ENCODE results near the gene PUDP. TPM values are rescaled to one million over a fixed set of nuclear protein-coding genes. Genes with fewer than 3 reads are reported as not detected.

The PUDP gene
- total RNA-seq, 2 donors from 2014 or later = 26.4 to 39.0 TPM

DNA sequence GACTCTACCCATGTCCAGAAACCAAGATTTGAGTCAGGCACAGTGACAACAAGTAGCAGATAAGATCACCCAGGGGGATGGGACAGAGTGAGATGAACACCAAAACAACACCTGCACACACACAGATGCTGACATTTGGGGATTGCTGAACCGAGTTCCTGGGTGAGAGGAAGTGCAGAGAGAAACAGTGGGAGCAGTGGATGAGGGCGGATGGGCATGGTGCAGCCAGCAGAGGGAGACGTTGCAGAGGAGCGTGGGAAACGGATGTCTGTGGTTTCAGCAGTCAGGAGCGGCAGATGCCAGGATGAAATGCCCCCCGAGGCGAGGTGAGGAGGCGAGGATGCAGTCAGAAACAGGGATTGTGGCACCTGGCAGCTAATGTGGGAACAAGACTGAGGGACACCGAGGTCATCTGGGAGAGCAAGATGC lies 79.0 kb downstream of the PUDP start:
- H3K4me3 Mint-ChIP-seq = peak overlapping the region; percentile 43
- peaks cover 12 to 33% of the 10 kb centered on the region in 2 donors for H3K4me1 Mint-ChIP-seq (ENCODE audit: low read depth in 2 of 2)
- DNase-seq (ENCODE audit: low spot score) = no peak

DNA sequence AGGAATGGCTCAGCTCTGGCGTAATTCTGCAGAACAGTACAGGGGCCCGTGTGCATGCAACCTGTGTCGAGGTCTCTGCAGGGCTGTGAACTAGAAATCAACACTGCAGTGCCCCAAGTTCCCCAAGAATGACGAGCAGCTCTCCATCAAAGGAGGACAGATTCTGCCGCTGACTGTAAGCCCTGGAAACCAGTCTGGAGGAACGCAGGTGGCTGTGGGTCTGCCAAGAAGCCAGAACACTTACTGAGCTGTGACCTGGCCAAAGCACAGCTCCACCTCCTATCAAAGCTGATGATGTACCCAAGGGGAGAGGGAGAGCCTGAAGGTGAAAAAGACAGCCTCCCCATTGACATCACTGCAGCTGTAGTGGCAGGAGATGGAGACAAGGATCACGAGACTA lies 80.7 kb downstream of the PUDP start:
- no peak for ATAC-seq
- Mint-ChIP-seq H3K27me3 (no peaks in the 10 kb centered on the region), H3K27ac (no peak overlapping the region), H3K36me3 (no peaks in the 10 kb centered on the region), H3K4me3 (no peak overlapping the region), H3K4me1 (ENCODE audit: low read depth in 2 of 2) (peaks cover 15 to 37% of the 10 kb centered on the region in 2 donors), H3K9me3 (no peaks in the 10 kb centered on the region)
- DNase-seq (ENCODE audit: low spot score) = no peak

More for the DNA sequence above, 79.0 kb downstream of the PUDP start:
- Mint-ChIP-seq H3K36me3 (no peaks in the 10 kb centered on the region), H3K27ac (peak overlapping the region; percentile 9 to 43), H3K9me3 (no peaks in the 10 kb centered on the region), H3K27me3 (no peaks in the 10 kb centered on the region)
- ATAC-seq = peak in 1 of 2 donors; percentile 71

DNA sequence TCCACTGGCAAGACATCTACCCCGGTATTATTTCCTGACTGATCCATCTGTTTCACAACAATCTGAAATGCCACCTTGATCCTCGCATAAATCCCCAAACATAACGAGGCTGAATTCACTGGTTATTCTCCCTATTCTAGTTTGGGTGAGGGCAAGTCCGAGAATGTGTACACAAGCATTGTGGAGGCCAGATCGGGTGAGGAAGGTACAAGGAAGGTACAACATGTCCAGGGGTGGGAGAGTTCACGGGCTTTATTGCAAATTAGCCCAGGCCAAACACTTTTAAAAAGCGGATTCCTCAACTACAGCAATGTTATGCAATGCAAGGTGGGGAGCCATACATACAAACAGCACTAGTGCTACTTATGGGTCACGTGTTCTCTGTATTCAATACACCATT lies 82.5 kb downstream of the PUDP start:
- no peak for ATAC-seq
- H3K4me3 Mint-ChIP-seq = no peak overlapping the region
- H3K27me3 Mint-ChIP-seq = no peaks in the 10 kb centered on the region
- no peaks in the 10 kb centered on the region for H3K9me3 Mint-ChIP-seq
- no peaks in the 10 kb centered on the region for H3K36me3 Mint-ChIP-seq
- DNase-seq (ENCODE audit: low spot score) = no peak
- no peak overlapping the region for H3K27ac Mint-ChIP-seq
- H3K4me1 Mint-ChIP-seq (ENCODE audit: low read depth in 2 of 2) = peaks cover 18 to 36% of the 10 kb centered on the region in 2 donors

DNA sequence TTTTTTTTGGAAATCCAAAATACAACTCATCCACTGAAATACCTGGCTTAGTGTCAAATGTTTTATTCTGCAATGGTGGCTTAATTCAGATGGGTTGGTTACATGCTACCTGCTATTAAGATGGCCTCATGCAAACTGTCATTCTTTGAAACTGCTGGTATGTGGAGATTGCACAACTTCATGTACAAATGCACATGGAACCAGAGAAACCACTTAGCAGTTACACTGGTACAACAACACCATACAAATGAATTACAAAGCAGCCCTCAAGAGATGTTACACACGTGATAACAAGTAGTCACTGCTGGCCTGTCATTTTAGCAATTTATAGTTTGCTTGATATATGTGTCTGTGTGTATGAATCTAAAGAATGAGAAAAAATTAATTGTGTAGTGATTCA lies 85.0 kb downstream of the PUDP start:
- no peaks in the 10 kb centered on the region for H3K9me3 Mint-ChIP-seq
- DNase-seq (ENCODE audit: low spot score) (no peak), ATAC-seq (no peak)
- H3K36me3 Mint-ChIP-seq = no peaks in the 10 kb centered on the region
- no peaks in the 10 kb centered on the region for H3K27me3 Mint-ChIP-seq
- H3K27ac Mint-ChIP-seq = no peak overlapping the region
- no peak overlapping the region for H3K4me3 Mint-ChIP-seq
- H3K4me1 Mint-ChIP-seq (ENCODE audit: low read depth in 2 of 2) = peaks cover 17 to 26% of the 10 kb centered on the region in 2 donors

DNA sequence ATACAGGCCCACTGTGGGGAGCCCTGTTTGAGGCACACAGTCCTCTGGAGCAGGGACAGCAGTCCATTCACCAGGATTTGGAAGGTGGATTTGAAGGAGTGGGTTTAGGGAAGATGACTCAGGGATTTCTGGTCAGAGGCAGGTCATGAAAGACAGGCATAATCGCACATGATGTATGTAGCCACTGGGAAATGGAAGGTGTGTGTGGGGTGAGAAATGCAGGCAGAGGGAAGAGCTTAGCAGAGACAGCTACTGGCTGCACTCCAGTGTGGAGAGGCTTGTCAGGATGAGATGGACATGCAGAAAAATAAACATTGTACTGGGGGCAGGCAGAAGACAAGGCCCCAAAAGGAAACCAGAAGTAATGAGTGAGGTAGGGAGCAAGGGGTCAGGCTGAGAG lies 85.7 kb downstream of the PUDP start:
- Mint-ChIP-seq H3K4me1 (ENCODE audit: low read depth in 2 of 2) (peaks cover 17 to 30% of the 10 kb centered on the region in 2 donors), H3K27ac (no peak overlapping the region), H3K9me3 (no peaks in the 10 kb centered on the region), H3K27me3 (no peaks in the 10 kb centered on the region), H3K36me3 (no peaks in the 10 kb centered on the region), H3K4me3 (no peak overlapping the region)
- DNase-seq (ENCODE audit: low spot score) (no peak), ATAC-seq (no peak)

DNA sequence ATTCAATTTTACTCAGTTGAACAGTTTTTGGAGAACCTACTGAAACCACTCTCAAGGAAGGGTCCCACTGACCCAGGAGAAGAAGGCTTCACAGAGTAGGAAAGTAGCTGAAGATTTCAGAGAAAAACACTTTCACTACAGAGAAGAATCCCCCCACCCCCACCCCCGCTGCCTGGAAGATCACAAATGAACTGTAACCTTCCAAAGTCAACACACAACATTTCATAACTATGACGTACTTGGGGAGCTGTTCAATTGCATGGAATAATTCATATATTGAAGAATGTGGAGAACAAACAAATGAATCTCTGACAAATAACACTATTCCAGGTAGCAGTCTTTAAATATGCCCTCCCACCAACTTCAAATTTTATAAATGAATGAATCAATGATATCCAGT lies 86.5 kb downstream of the PUDP start:
- DNase-seq (ENCODE audit: low spot score) = no peak
- no peak for ATAC-seq
- Mint-ChIP-seq H3K27me3 (no peaks in the 10 kb centered on the region), H3K36me3 (no peaks in the 10 kb centered on the region), H3K4me3 (no peak overlapping the region), H3K27ac (no peak overlapping the region), H3K4me1 (ENCODE audit: low read depth in 2 of 2) (peaks cover 17 to 36% of the 10 kb centered on the region in 2 donors), H3K9me3 (no peaks in the 10 kb centered on the region)

DNA sequence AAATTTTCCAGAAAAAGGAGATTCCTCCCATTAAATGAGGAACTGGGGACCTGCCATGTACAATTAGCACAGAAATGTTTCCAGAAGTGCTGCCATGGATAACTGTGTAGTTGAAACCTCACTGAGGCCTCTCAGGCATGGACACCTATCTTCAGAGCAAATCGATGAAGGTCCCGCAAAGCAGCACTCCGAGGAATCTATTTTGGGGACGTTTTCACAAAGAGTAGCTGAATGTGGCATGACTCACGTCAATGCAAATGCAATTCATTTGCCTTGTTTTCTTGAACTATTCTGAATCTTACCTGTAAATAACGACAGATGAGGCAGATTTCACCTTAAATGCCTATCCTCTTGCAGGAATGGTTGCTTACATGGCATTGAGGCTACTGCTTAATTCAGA lies 87.5 kb downstream of the PUDP start:
- no peak overlapping the region for H3K27ac Mint-ChIP-seq
- DNase-seq (ENCODE audit: low spot score) = no peak
- no peak overlapping the region for H3K4me3 Mint-ChIP-seq
- peaks cover 17 to 37% of the 10 kb centered on the region in 2 donors for H3K4me1 Mint-ChIP-seq (ENCODE audit: low read depth in 2 of 2)
- no peaks in the 10 kb centered on the region for H3K9me3 Mint-ChIP-seq
- ATAC-seq = no peak
- no peaks in the 10 kb centered on the region for H3K36me3 Mint-ChIP-seq
- no peaks in the 10 kb centered on the region for H3K27me3 Mint-ChIP-seq

DNA sequence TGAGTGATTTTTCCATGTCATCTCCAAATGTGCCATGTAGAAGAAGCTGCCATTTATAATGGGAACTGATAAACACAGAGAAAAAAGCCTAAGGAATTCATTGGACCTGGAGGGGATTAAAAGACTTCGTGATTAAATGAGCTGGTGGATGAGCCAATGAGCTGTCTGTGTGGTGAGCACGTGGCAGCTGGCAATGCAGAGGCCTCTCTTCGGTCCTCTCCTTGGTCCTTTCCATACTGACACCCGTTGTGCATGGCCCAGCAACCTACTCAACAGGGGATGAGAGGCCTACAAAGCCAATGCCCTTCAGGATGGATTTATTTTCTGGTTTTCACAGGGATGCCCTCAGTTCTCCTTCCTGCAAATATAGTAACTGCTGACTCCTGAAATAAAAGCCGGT lies 88.1 kb downstream of the PUDP start:
- no peak for ATAC-seq

DNA sequence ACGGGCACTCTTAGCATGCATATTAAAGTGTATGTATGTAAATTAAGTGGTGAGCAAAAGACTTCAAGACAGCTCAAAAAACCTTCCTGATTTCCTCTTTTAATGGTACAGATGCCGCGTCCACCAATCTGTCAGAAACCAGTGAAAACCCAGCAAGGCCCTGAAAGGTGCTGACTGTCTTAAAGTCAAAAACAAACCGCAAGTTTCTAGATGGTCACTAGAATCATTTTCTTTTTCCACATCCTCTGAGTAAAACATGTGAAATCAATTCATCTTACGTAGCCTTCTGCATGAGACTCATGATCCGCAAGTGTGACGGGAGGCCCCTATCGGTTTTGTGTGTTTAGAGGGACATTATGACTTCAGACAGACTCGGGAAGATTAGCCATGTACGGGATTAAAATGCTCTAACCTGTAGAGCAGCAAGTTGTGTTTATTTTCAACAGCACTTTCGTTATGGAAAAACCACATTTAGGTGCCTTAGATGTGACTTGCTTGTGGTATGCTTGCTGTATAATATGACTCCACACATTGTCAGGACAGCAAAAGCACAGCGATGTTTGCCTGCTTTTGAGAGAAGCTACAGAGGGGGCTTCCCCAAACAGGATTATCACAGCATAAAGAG lies 88.6 kb downstream of the PUDP start:
- Mint-ChIP-seq H3K9me3 (no peaks in the 10 kb centered on the region), H3K4me3 (no peak overlapping the region), H3K36me3 (no peaks in the 10 kb centered on the region), H3K27me3 (no peaks in the 10 kb centered on the region), H3K27ac (peak overlapping the region; percentile 10 to 40), H3K4me1 (ENCODE audit: low read depth in 2 of 2) (peaks cover 17 to 37% of the 10 kb centered on the region in 2 donors)
- DNase-seq (ENCODE audit: low spot score) (no peak), ATAC-seq (peak; percentile 67 to 69)

More for the DNA sequence above, 88.1 kb downstream of the PUDP start:
- Mint-ChIP-seq H3K36me3 (no peaks in the 10 kb centered on the region), H3K27me3 (no peaks in the 10 kb centered on the region), H3K27ac (peak overlapping the region; percentile 10 to 40), H3K4me3 (no peak overlapping the region), H3K9me3 (no peaks in the 10 kb centered on the region), H3K4me1 (ENCODE audit: low read depth in 2 of 2) (peaks cover 17 to 37% of the 10 kb centered on the region in 2 donors)
- DNase-seq (ENCODE audit: low spot score) = no peak

DNA sequence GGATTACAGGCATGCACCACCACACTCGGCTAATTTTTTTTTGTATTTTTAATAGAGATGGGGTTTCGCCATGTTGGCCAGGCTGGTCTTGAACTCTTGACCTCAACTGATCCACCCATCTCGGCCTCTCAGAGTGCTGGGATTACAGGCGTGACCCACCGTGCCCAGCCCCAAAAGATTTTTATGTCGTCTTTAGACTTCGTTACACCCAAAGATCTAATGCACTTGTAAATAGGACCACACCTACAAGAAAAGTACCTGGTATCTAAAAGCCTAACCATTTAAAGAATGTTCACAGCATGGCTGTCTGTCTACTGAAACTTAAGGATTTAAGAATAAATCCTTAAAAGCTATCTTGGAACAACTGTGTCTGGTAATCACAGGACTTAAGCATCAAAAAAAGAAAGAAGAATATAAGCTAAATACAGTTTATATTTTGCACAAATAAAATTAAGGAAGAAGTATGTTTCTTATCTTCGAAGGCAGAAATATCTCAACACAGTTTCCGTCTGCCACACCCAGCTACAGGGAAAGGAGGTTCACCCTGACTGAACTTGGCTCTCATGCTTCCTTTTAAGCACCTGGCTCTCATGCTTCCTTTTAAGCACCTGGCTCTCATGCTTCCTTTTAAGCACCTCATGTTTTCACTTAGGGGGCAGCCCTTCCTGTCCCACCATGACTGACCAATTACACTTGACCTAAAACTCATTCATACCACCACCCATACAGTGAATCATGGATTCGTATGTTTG lies 92.4 kb downstream of the PUDP start:
- Mint-ChIP-seq H3K4me3 (no peak overlapping the region), H3K36me3 (no peaks in the 10 kb centered on the region), H3K4me1 (ENCODE audit: low read depth in 2 of 2) (peaks cover 10 to 27% of the 10 kb centered on the region in 2 donors), H3K9me3 (no peaks in the 10 kb centered on the region), H3K27ac (no peak overlapping the region), H3K27me3 (no peaks in the 10 kb centered on the region)
- DNase-seq (ENCODE audit: low spot score) = no peak
- ATAC-seq = no peak

DNA sequence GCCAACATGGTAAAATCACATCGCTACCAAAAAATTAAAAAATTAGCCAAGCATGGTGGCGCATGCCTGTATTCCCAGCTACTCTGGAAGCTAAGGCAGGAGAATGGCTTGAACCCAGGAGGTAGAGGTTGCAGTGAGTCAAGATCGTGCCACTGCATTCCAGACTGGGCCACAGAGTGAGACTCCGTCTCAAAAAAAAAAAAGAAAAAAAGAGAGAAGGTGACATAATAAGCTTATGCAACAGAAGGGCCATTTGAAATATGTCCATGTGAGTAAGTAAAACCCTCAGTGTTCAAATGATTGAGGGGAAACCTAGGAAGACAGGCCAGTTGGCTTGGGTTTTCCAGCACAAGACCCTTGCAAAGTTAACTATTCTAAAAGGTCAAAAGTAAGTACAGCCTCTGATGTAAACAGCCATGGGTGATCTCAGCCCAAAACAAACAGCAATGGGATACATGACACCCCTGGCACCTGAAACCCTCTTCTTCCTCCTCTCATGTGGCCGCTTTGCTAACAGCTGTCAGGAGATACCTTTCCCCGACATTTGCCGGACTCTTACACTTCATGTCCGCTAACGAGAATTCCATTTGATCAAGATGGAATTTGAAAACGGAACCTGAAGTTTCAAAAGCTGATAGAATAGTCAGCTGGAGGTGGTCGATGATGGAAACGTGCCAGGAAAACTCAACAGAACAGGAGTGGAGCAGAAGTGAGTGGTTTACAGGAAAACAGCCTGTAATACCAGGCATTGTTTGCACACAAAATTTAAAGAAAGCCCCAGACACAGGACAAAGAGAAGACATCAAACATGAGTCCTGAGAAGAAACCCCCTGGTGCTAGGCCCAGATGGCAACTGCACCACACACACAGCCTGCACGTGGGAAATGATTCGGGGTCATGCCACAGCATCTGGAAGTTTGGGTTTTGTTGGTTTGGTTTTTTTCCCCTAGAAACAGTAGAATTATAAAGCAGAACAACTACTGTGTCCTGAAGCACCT lies 93.4 kb downstream of the PUDP start:
- no peak for ATAC-seq
- Mint-ChIP-seq H3K9me3 (no peaks in the 10 kb centered on the region), H3K36me3 (no peaks in the 10 kb centered on the region), H3K27me3 (no peaks in the 10 kb centered on the region), H3K27ac (no peak overlapping the region), H3K4me3 (no peak overlapping the region), H3K4me1 (ENCODE audit: low read depth in 2 of 2) (peaks cover 10 to 24% of the 10 kb centered on the region in 2 donors)
- no peak for DNase-seq (ENCODE audit: low spot score)

DNA sequence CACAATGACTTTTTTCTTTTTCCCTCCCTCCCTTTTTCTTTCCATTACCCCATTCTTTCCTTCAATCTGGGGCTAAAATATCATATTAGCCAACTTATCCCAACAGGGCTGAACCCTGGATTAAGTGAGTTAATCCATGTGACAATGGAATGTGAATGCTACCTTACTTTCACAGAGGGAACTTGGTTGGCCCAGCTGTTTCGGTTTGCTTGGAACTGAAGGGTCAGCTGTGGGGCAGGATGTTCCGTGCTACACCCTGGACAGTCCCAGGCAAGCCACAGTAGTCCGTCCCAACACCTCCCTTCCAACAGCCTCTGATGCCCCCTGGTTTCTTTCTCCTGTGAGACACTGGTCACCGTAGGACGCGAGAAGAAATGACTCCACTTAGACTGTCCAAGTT lies 95.4 kb downstream of the PUDP start:
- peaks cover 0 to 14% of the 10 kb centered on the region in 2 donors for H3K4me1 Mint-ChIP-seq (ENCODE audit: low read depth in 2 of 2)
- ATAC-seq = no peak

DNA sequence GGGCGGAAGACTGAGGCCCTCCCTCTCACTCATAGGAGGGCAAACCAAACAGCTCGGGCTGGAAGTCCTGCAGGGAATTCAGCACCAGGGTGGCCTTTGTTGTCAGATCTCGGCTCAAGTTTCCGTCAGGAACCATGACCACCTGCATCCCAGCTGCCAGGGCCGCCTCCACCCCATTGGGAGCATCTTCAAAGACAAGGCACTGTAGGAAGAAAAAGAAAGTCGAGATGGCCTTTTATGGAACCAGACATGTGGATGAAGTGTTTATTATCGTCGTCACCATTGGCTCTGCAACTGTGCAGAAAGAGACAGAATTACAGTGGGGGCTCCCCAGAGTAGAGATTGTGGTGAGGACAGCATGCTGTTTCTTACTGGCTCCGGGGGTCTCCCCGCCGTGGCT lies 97.7 kb downstream of the PUDP start:
- H3K4me1 Mint-ChIP-seq (ENCODE audit: low read depth in 2 of 2) = peaks cover 0 to 8% of the 10 kb centered on the region in 2 donors
- no peak overlapping the region for H3K27ac Mint-ChIP-seq
- ATAC-seq (no peak), DNase-seq (ENCODE audit: low spot score) (no peak)
- no peaks in the 10 kb centered on the region for H3K9me3 Mint-ChIP-seq
- no peaks in the 10 kb centered on the region for H3K36me3 Mint-ChIP-seq
- H3K27me3 Mint-ChIP-seq = no peaks in the 10 kb centered on the region
- no peak overlapping the region for H3K4me3 Mint-ChIP-seq

More for the DNA sequence above, 95.4 kb downstream of the PUDP start:
- no peak overlapping the region for H3K27ac Mint-ChIP-seq
- no peaks in the 10 kb centered on the region for H3K27me3 Mint-ChIP-seq
- H3K9me3 Mint-ChIP-seq = no peaks in the 10 kb centered on the region
- no peaks in the 10 kb centered on the region for H3K36me3 Mint-ChIP-seq
- DNase-seq (ENCODE audit: low spot score) = no peak
- no peak overlapping the region for H3K4me3 Mint-ChIP-seq
